GM23338 (cell line): ENCODE data around the gene RPS6KA5. TPM values are rescaled to one million over a fixed set of nuclear protein-coding genes. Genes with fewer than 3 reads are reported as not detected.

Source experiments
- ATAC-seq: fragments of 200-7000 bp; cut with Tn5 transposase; 3 replicates; pipeline ENCODE4 v1.9.1; 2020
- DNase-seq: peaks from one replicate; pipeline ENCODE4 v3.0.0-alpha.2; 2015; ENCODE audit warnings: low spot score
- H2AFZ ChIP-seq: fragments of 200-600 bp; sonication (generic); 2 replicates; pipeline ENCODE4 v1.8.0; 2016; ENCODE audit warnings: antibody characterized with exemption, mild to moderate bottlenecking, moderate library complexity
- H3F3A ChIP-seq: fragments of 200-600 bp; sonication (generic); replicated peaks from 2 replicates; pipeline ENCODE4 v1.8.0; 2017; ENCODE audit warnings: antibody characterized with exemption, mixed run types, low read depth
- H3K27ac ChIP-seq: fragments of 200-600 bp; sonication (generic); 2 replicates; pipeline ENCODE4 v1.6.1; 2016; ENCODE audit warnings: low read depth
- H3K27me3 ChIP-seq: fragments of 200-600 bp; sonication (generic); 2 replicates; pipeline ENCODE4 v1.8.0; 2016; ENCODE audit warnings: mild to moderate bottlenecking, mixed run types, moderate library complexity; ENCODE audit not compliant: insufficient read depth
- H3K36me3 ChIP-seq: fragments of 200-600 bp; sonication (generic); 2 replicates; pipeline ENCODE4 v1.8.0; 2016; ENCODE audit warnings: mild to moderate bottlenecking; ENCODE audit not compliant: insufficient read depth
- H3K4me1 ChIP-seq: fragments of 200-600 bp; sonication (generic); 2 replicates; pipeline ENCODE4 v1.8.0; 2016; ENCODE audit warnings: mild to moderate bottlenecking, moderate library complexity; ENCODE audit not compliant: insufficient read depth
- H3K4me2 ChIP-seq: fragments of 200-600 bp; sonication (generic); 2 replicates; pipeline ENCODE4 v1.7.1; 2017; ENCODE audit warnings: mixed run types
- H3K4me3 ChIP-seq: fragments of 200-600 bp; sonication (generic); 2 replicates; pipeline ENCODE4 v1.6.1; 2016; ENCODE audit warnings: mixed run types
- H3K79me2 ChIP-seq: fragments of 200-600 bp; sonication (generic); replicated peaks from 2 replicates; pipeline ENCODE4 v1.8.0; 2017; ENCODE audit warnings: mild to moderate bottlenecking; ENCODE audit not compliant: insufficient read depth
- H3K9me2 ChIP-seq: fragments of 200-600 bp; sonication (generic); 2 replicates; pipeline ENCODE4 v1.8.0; 2017; ENCODE audit not compliant: insufficient read depth
- H4K20me1 ChIP-seq: fragments of 200-600 bp; sonication (generic); replicated peaks from 2 replicates; pipeline ENCODE4 v1.8.0; 2017; ENCODE audit warnings: mild to moderate bottlenecking; ENCODE audit not compliant: insufficient read depth
- H3K27ac Mint-ChIP-seq: 2 replicates; pipeline ENCODE4 v1.8.0; 2020; ENCODE audit warnings: inconsistent platforms, mild to moderate bottlenecking, moderate library complexity, mixed read lengths
- H3K27me3 Mint-ChIP-seq: 3 replicates; pipeline ENCODE4 v1.8.0; 2022; ENCODE audit warnings: low read depth, mild to moderate bottlenecking, moderate library complexity, mixed read lengths, inconsistent platforms; ENCODE audit not compliant: insufficient read depth, poor library complexity
- H3K36me3 Mint-ChIP-seq: 3 replicates; pipeline ENCODE4 v1.8.0; 2021; ENCODE audit warnings: low read depth, mild to moderate bottlenecking, inconsistent platforms, moderate library complexity, mixed read lengths
- H3K4me1 Mint-ChIP-seq: 3 replicates; pipeline ENCODE4 v1.8.0; 2020; ENCODE audit warnings: mild to moderate bottlenecking, inconsistent platforms, mixed read lengths
- H3K4me3 Mint-ChIP-seq: 3 replicates; pipeline ENCODE4 v1.8.0; 2021; ENCODE audit warnings: moderate library complexity, mild to moderate bottlenecking, inconsistent platforms, mixed read lengths
- H3K9me3 Mint-ChIP-seq: 3 replicates; pipeline ENCODE4 v1.8.0; 2020; ENCODE audit warnings: moderate library complexity, mild to moderate bottlenecking, inconsistent platforms, mixed read lengths
- CREB1 ChIP-seq: fragments of 250-450 bp; sonication (Bioruptor Pico); IDR thresholded peaks from 2 replicates; pipeline ENCODE4 v1.5.0; 2020; ENCODE audit warnings: low read depth, mild to moderate bottlenecking, moderate library complexity
- CTCF ChIP-seq, 2 experiments: fragments of 200-600 bp in 1 of 2; sonication (generic) in 1 of 2; conservative IDR thresholded peaks; 2 replicates each; pipeline versions ENCODE4 v1.5.1 to v1.6.1; 2016 to 2017; ENCODE audit warnings: antibody characterized with exemption in 2 of 2, low read depth in 2 of 2, mild to moderate bottlenecking in 2 of 2, moderate library complexity in 1 of 2
- ETS1 ChIP-seq: IDR thresholded peaks from 2 replicates; pipeline ENCODE4 v1.6.1; 2016; ENCODE audit warnings: antibody characterized with exemption
- EZH2 ChIP-seq: fragments of 200-600 bp; sonication (generic); IDR thresholded peaks from one replicate; pipeline ENCODE4 v1.8.0; 2017; ENCODE audit warnings: antibody characterized with exemption, mild to moderate bottlenecking, low read depth; ENCODE audit not compliant: unreplicated experiment
- EZH2phosphoT487 ChIP-seq: fragments of 200-600 bp; sonication (generic); IDR thresholded peaks from one replicate; pipeline ENCODE4 v1.8.1; 2018; ENCODE audit warnings: antibody characterized with exemption; ENCODE audit not compliant: unreplicated experiment
- JUNB ChIP-seq: IDR thresholded peaks from one replicate; pipeline ENCODE4 v1.6.1; 2016; ENCODE audit warnings: antibody characterized with exemption; ENCODE audit not compliant: unreplicated experiment
- NANOG ChIP-seq: IDR thresholded peaks from 2 replicates; pipeline ENCODE4 v1.6.1; 2016; ENCODE audit warnings: antibody characterized with exemption, borderline replicate concordance
- POLR2AphosphoS5 ChIP-seq: IDR thresholded peaks from 2 replicates; pipeline ENCODE4 v1.6.1; 2016; ENCODE audit warnings: antibody characterized with exemption, low read depth
- REST ChIP-seq: IDR thresholded peaks from one replicate; pipeline ENCODE4 v1.6.1; 2018; ENCODE audit warnings: antibody characterized with exemption; ENCODE audit not compliant: unreplicated experiment
- STAT1 ChIP-seq: IDR thresholded peaks from one replicate; pipeline ENCODE4 v1.6.1; 2016; ENCODE audit warnings: antibody characterized with exemption; ENCODE audit not compliant: unreplicated experiment
- ZNF114 ChIP-seq: fragments of 250-450 bp; sonication (Bioruptor Pico); IDR thresholded peaks from 2 replicates; pipeline ENCODE4 v1.5.0; 2020; ENCODE audit warnings: mild to moderate bottlenecking, moderate library complexity
- ZNF331 ChIP-seq: fragments of 250-450 bp; sonication (Bioruptor Pico); IDR thresholded peaks from 2 replicates; pipeline ENCODE4 v1.5.0; 2020; ENCODE audit warnings: low read depth, mild to moderate bottlenecking, moderate library complexity
- ZNF462 ChIP-seq: fragments of 250-450 bp; sonication (Bioruptor Pico); IDR thresholded peaks from 2 replicates; pipeline ENCODE4 v1.5.0; 2020; ENCODE audit warnings: mild to moderate bottlenecking, moderate library complexity
- polyA plus RNA-seq: library from polyadenylated mRNA; unstranded; fragments of >200 nt; fragmentation: Nextera tagmentation; extraction: Ambion mirVana; gene quantifications from 2 replicates; pipeline ENCODE4 v1.2.1, GENCODE V29; 2016
- total RNA-seq: library from RNA; depleted of rRNA; stranded (reverse); fragments of >200 nt; shearing (Covaris generic); gene quantifications from 2 replicates; pipeline ENCODE4 v1.2.3, GENCODE V29; 2014

Gene RPS6KA5
- total and polyA plus RNA-seq, 2 experiments from 2014 or later = 2.1 to 2.4 TPM

GRCh38 chr14:91075553-91075952 is 15.1 kb upstream of the RPS6KA5 start:
- H3K4me1 Mint-ChIP-seq = peaks cover 4% of the 10 kb centered on the region
- no peaks in the 10 kb centered on the region for H3K9me3 Mint-ChIP-seq
- no peak for ATAC-seq
- Histone ChIP-seq H3F3A (no peaks in the 10 kb centered on the region), H3K4me2 (no peak overlapping the region), H3K36me3 (no peaks in the 10 kb centered on the region), H3K27ac (no peak overlapping the region), H3K27me3 (no peaks in the 10 kb centered on the region), H2AFZ (no peak overlapping the region), H3K4me1 (no peaks in the 10 kb centered on the region), H3K79me2 (no peaks in the 10 kb centered on the region), H3K4me3 (no peak overlapping the region), H4K20me1 (no peaks in the 10 kb centered on the region), H3K9me2 (no peaks in the 10 kb centered on the region)
- no peak for DNase-seq
- H3K27me3 Mint-ChIP-seq = peaks cover 3% of the 10 kb centered on the region
- H3K27ac Mint-ChIP-seq = no peak overlapping the region
- no peaks in the 10 kb centered on the region for H3K36me3 Mint-ChIP-seq
- TF ChIP-seq REST (no peak), EZH2phosphoT487 (no peak), JUNB (no peak), CREB1 (CRISPR knock-in tag) (no peak), STAT1 (no peak), EZH2 (no peak), ZNF462 (no peak), CTCF (conservative IDR thresholded peaks at IDR 0.05; ENCODE audit: low read depth in 2 of 2) (no peak), POLR2AphosphoS5 (no peak), ZNF114 (CRISPR knock-in tag) (no peak), NANOG (no peak), ETS1 (no peak), ZNF331 (CRISPR knock-in tag) (no peak)
- H3K4me3 Mint-ChIP-seq = no peak overlapping the region
